Activated CD8-positive, alpha-beta T cell treated with anti-CD3 and anti-CD28 coated beads, Interleukin-2, amount 10 ng/mL, durations not matched to agents 7 days and 5 days (primary cell): ENCODE data around the gene CRABP2. TPM values are rescaled to one million over a fixed set of nuclear protein-coding genes. Genes with fewer than 3 reads are reported as not detected.

Experiments
- ATAC-seq: fragments of 150-1000 bp; cut with Tn5 transposase; one replicate; pipeline ENCODE4 v1.10.0; 2021; ENCODE audit warnings: moderate library complexity
- CTCF ChIA-PET: fragments of 350-600 bp; sonication (Branson Sonifier 250); formaldehyde crosslinking; loops from one replicate; lab custom pipeline; 2021; ENCODE audit warnings: antibody characterized with exemption; lab: Charles Lee
- POLR2A ChIA-PET: fragments of 350-600 bp; sonication (Branson Sonifier 250); formaldehyde crosslinking; loops from one replicate; lab custom pipeline; 2021; ENCODE audit warnings: antibody characterized with exemption; lab: Charles Lee
- DNase-seq: peaks from one replicate; pipeline ENCODE4 v3.0.0-alpha.2; 2020
- H3K27ac Mint-ChIP-seq: one replicate; pipeline ENCODE4 v1.8.0; 2021; ENCODE audit warnings: mild to moderate bottlenecking, mixed read lengths
- H3K27me3 Mint-ChIP-seq: one replicate; pipeline ENCODE4 v1.8.0; 2021; ENCODE audit warnings: low read depth, mixed read lengths
- H3K36me3 Mint-ChIP-seq: one replicate; pipeline ENCODE4 v1.8.0; 2021; ENCODE audit warnings: low read depth, mixed read lengths
- H3K4me1 Mint-ChIP-seq: one replicate; pipeline ENCODE4 v1.8.0; 2021; ENCODE audit warnings: low read depth, mixed read lengths
- H3K4me3 Mint-ChIP-seq: one replicate; pipeline ENCODE4 v1.8.0; 2021; ENCODE audit warnings: mild to moderate bottlenecking, mixed read lengths
- H3K9me3 Mint-ChIP-seq: one replicate; pipeline ENCODE4 v1.8.0; 2022; ENCODE audit warnings: mixed read lengths; ENCODE audit not compliant: insufficient read depth
- total RNA-seq, 2 experiments: library from RNA; stranded (reverse); gene quantifications; one replicate each; pipeline ENCODE4 v1.2.3, GENCODE V29; 2021

Gene CRABP2
- total RNA-seq, 2 experiments from 2014 or later, result 1.3 to 1.9 TPM

DNA sequence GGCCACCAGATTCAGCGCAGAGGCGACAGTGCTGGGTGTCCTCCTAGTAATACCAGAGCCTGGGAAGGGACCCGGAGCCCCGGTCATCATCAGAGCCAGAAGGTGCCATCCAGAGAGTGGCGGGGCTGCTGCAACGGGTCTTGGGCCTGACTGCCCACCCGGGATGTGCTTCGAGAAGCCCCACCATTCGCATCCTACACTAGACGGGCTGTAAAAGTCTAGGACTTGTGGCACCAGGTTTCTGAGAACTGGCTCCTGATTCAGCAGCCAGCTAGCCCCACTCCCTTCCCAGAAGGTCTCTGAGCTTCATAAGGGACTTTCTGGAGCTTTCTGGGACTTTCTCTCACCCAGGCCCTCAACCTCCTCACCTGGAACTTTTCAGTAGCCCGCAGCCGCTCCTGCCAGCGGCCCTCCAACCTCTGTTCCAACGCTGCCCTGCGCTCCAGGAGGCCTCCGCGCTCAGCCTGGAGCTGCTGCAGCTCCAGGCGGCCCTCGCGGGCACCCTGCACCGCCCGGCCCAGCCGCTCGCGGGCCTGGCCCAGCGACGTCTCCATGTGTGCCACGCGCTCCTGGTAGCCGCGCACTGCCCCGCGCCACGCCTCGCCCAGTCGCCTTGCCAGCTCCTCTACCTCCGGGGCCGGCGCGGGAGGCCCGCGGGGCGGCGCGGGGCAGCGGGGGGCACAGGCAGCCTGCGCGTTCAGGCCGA lies 29.1 kb downstream of the CRABP2 start:
- no peaks in the 10 kb centered on the region for H3K9me3 Mint-ChIP-seq
- DNase-seq, result no peak
- H3K27ac Mint-ChIP-seq, result no peak overlapping the region
- H3K27me3 Mint-ChIP-seq, result peaks cover 73% of the 10 kb centered on the region
- ChIA-PET POLR2A (interaction anchor here (1.5 kb wide), 1 partner anchor 30 kb away, joined by 5 read pairs; no protein-coding TSS in a partner anchor), CTCF (interaction anchor here (0.8 to 19.7 kb wide), 13 partner anchors 11 to 291 kb away, joined by 3 to 543 read pairs (median 5); partner anchors contain the start of genes CRABP2, HAPLN2, ISG20L2 and METTL25B)
- H3K4me3 Mint-ChIP-seq, result no peak overlapping the region
- H3K36me3 Mint-ChIP-seq, result no peaks in the 10 kb centered on the region
- no peak for ATAC-seq
- H3K4me1 Mint-ChIP-seq, result peaks cover 16% of the 10 kb centered on the region

DNA sequence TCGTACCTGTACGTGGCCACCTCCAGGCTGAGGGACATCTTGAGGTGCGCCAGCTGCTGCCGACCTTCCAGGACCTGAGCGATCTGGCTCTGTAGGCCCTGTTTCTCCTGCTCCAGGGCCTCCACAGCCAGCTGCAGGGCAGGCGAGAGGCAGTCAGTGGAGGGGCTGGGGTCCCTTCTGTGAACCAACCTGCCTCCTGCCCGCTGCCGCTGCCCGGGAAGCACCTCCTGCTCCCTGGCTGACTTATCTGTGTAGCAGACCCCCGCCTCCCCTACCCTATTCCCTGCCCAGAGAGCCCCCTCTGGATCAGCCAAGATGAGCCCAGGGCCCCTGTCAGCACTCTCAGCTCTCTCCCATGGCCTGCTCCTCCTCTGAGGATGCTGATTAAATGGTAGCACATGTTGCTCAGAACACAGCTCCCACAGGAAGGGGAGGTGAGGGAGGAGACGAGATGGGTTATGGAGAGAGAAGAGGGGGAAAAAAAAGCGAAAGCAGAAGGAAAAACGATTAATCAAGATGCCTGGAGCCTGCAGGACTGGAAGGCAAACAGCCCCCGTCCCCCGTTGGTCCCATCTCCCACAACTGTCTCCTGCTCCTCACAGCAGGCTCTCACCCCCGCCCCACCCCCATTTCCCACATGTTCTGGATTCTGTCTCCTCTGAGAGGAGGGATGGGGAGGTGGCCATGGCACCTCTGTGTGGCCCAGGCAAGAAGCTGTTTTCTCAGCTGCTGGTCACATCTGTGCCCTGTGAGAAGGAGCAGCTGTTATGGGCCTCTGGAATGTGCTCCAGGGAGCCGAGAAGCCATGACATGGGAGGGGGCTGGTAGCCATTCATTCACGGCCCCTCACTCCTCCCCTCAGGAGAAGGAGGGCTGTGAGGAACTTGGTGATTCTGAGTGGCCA lies 29.9 kb downstream of the CRABP2 start:
- Mint-ChIP-seq H3K36me3 (no peaks in the 10 kb centered on the region), H3K4me1 (peaks cover 16% of the 10 kb centered on the region), H3K27me3 (peaks cover 72% of the 10 kb centered on the region), H3K9me3 (no peaks in the 10 kb centered on the region), H3K4me3 (no peak overlapping the region), H3K27ac (no peak overlapping the region)
- CTCF ChIA-PET, result interaction anchor here (0.8 to 19.7 kb wide), 10 partner anchors 10 to 56 kb away, joined by 3 to 543 read pairs (median 9); partner anchors contain the start of genes CRABP2, HAPLN2, ISG20L2 and METTL25B
- DNase-seq (no peak), ATAC-seq (no peak)
- POLR2A ChIA-PET, result interaction anchor here (1.5 kb wide), 1 partner anchor 31 kb away, joined by 5 read pairs; no protein-coding TSS in a partner anchor

DNA sequence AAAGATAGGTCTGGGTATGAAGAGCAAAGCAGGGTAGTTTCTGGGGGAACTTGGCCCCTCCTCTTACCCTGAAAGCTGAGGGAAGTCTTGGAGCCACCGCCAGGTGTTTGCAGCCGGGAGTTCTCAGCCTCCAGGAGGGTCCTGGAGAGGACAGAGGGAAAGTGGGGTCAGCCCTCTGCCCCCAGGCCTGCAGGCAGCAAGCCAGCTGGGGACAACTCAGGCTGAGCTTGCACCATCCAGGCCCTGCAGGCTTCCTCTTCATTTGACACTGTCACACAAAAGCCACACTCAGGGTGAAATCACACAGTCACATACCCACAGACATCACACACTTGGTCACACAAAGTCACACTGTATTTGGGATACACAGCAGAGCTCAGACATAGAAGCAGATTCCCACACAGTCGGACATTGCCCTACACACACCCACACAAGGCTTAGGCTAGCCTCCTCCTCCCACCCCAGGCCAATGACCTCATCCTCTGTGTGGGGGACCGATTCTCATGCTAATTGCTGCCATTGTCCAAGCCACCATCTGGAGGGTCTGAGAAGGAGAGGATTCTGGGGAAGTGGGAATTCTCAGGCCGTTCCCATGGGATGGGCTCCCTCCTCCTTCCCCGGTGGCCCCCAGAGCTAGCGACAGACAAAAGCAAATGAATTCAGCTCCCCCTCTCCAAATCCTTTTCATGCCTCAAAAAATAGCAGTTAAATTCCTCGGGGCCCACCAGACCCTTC lies 31.8 kb downstream of the CRABP2 start:
- H3K9me3 Mint-ChIP-seq, result no peaks in the 10 kb centered on the region
- peaks cover 16% of the 10 kb centered on the region for H3K4me1 Mint-ChIP-seq

DNA sequence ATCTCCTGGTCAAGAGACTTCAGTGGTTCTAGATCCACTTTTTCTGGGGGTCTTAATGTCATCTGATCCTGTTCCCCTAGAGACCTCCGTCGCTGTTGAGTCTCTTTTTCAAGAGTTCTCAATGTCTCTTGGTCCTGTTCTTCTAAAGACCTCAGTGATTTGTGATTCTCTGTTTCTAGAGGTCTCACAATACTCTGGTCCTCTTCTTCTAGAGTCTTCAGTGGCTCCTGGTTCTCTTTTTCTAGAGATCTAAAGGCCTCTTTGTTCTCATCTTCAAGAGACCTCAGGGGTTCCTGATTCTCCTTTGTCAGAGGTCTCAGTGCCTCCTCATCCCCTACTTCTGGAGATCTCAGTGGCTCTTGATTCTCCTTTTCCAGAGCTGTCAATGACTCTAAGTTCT lies 33.6 kb downstream of the CRABP2 start:
- Mint-ChIP-seq H3K4me1 (no peaks in the 10 kb centered on the region), H3K36me3 (no peaks in the 10 kb centered on the region), H3K27ac (peak overlapping the region; percentile 37), H3K9me3 (no peaks in the 10 kb centered on the region), H3K27me3 (peaks cover 46% of the 10 kb centered on the region), H3K4me3 (no peak overlapping the region)
- ATAC-seq (no peak), DNase-seq (no peak)
- CTCF ChIA-PET, result interaction anchor here (1.0 to 2.7 kb wide), 4 partner anchors 12 to 44 kb away, joined by 3 to 11 read pairs (median 6); partner anchors contain the start of gene CRABP2
- POLR2A ChIA-PET, result no interaction called here

More for the DNA sequence above, 31.8 kb downstream of the CRABP2 start:
- Mint-ChIP-seq H3K27ac (no peak overlapping the region), H3K36me3 (no peaks in the 10 kb centered on the region), H3K27me3 (peaks cover 62% of the 10 kb centered on the region), H3K4me3 (no peak overlapping the region)
- DNase-seq, result no peak
- CTCF ChIA-PET, result interaction anchor here (1.2 kb wide), 1 partner anchor 13 kb away, joined by 3 read pairs; no protein-coding TSS in a partner anchor
- ATAC-seq, result no peak
- POLR2A ChIA-PET, result no interaction called here

DNA sequence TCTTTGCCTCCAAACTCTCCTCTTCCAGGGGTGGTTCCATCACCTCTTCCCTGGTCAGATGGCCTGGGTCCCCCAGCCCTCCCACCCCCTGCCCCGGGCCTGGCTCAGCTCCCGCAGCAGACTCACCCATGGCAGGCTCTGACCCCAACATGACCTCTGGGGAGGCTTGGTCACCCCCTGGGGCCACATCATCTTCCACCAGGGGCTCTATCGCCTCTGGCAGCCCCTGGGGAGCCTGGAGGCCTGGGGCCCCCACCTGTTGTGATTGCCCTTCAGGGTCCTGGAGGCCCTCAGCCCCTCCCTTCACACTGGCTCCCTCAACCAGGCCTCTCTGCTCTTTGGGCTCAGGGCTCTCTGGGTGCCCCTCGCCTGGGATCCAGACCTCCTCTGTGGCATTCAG lies 34.6 kb downstream of the CRABP2 start:
- peaks cover 41% of the 10 kb centered on the region for H3K27me3 Mint-ChIP-seq
- no peak overlapping the region for H3K4me3 Mint-ChIP-seq
- ATAC-seq (no peak), DNase-seq (no peak)
- H3K9me3 Mint-ChIP-seq, result no peaks in the 10 kb centered on the region
- H3K27ac Mint-ChIP-seq, result no peak overlapping the region
- POLR2A ChIA-PET, result no interaction called here
- CTCF ChIA-PET, result interaction anchor here (1.2 to 2.7 kb wide), 5 partner anchors 9 to 43 kb away, joined by 3 to 11 read pairs (median 5); partner anchors contain the start of gene CRABP2
- peaks cover 1% of the 10 kb centered on the region for H3K4me1 Mint-ChIP-seq
- H3K36me3 Mint-ChIP-seq, result no peaks in the 10 kb centered on the region

DNA sequence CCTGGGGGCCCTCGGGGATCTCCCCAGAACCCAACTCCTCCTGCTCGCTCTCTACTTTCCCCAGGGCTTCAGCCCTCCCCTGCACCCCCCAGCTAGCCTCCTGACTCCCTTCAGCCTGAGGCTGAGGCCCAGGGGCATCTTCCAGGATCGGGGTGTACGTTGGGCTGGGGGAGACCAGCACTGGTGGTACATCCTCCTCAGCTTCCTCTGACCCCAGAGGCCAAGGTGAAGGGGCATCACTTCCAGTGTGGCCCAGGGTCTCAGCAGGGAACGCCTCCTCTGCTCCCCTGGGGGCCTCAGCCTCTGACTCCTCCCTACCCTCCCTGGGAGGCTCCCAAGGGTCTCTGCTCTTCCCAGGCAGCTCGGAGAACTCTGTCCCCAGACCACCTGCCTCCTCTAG lies 35.0 kb downstream of the CRABP2 start:
- ChIA-PET CTCF (interaction anchor here (1.2 to 2.7 kb wide), 4 partner anchors 9 to 43 kb away, joined by 3 to 11 read pairs (median 6); no protein-coding TSS in a partner anchor), POLR2A (no interaction called here)
- H3K4me3 Mint-ChIP-seq, result no peak overlapping the region
- no peak for DNase-seq
- no peak overlapping the region for H3K27ac Mint-ChIP-seq
- peaks cover 5% of the 10 kb centered on the region for H3K4me1 Mint-ChIP-seq
- ATAC-seq, result no peak
- no peaks in the 10 kb centered on the region for H3K36me3 Mint-ChIP-seq
- H3K27me3 Mint-ChIP-seq, result peaks cover 41% of the 10 kb centered on the region
- no peaks in the 10 kb centered on the region for H3K9me3 Mint-ChIP-seq

DNA sequence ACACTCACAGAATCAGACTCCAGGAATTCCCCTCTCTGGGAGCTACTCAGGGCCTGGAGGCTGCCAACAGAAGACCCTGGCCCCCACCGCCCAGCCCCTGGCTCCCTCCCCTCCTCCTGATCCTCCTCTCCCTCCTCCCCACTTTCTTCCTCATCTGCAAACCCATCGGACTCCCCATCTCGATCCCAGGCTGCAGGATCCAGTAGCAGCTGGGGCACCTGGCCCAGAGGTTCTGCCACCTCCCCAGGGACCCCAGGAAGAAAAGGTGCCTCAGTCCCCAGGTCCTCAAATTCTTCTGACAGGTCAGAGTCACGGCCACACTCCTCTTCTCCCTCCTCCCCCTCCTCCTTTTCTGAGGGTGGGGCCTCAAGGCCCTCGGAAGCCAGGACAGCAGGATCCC lies 35.6 kb downstream of the CRABP2 start:
- CTCF ChIA-PET, result interaction anchor here (1.7 to 2.7 kb wide), 3 partner anchors 8 to 42 kb away, joined by 5 to 11 read pairs (median 7); no protein-coding TSS in a partner anchor
- H3K36me3 Mint-ChIP-seq, result no peaks in the 10 kb centered on the region

DNA sequence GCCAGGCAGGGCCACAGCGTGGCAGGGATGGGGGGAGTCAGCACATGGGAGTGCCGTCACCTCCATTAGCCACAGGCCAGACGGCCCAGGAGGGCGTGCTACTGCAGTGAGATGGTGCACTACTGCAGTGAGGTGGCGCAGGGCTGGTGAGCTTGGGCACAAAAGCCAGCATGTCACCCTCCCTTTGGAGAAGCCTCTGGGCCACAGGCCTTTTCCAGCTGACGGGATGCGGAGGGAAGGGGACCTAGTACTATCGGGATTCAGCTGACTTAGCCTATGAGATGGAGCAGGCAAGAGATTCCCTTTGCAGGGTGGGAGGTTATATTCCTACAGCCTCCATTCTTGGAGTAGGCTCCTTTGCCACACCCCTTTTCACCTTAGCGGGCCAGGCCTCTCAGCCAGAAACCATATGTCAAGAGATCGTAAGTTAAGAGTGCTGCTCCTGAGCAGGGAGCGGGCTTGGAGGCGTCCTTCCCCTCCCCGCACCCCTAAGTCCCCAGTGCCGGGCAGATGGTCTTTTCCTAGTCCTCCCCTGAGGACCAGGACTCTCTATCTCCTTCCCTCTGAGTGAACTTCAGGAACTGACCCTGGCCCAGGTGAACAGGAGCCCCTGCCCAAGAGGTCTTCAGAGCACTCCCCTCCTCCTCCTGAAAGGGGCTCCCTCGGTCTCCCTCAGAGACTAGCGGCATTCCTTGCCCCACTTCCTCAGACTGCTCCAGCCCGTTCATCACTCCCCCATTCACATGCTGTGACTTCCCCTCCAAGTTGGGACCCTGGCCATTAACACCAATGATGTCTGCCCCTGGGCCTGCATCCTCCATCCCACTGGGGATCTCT lies 36.4 kb downstream of the CRABP2 start:
- H3K4me1 Mint-ChIP-seq, result peaks cover 18% of the 10 kb centered on the region
- ATAC-seq, result no peak
- no peak for DNase-seq
- peaks cover 35% of the 10 kb centered on the region for H3K27me3 Mint-ChIP-seq
- ChIA-PET POLR2A (no interaction called here), CTCF (no interaction called here)
- no peaks in the 10 kb centered on the region for H3K9me3 Mint-ChIP-seq
- no peak overlapping the region for H3K4me3 Mint-ChIP-seq
- H3K36me3 Mint-ChIP-seq, result no peaks in the 10 kb centered on the region
- no peak overlapping the region for H3K27ac Mint-ChIP-seq

More for the DNA sequence above, 35.6 kb downstream of the CRABP2 start:
- ATAC-seq (no peak), DNase-seq (no peak)
- H3K27ac Mint-ChIP-seq, result no peak overlapping the region
- POLR2A ChIA-PET, result no interaction called here
- no peak overlapping the region for H3K4me3 Mint-ChIP-seq
- no peaks in the 10 kb centered on the region for H3K9me3 Mint-ChIP-seq
- H3K27me3 Mint-ChIP-seq, result peaks cover 38% of the 10 kb centered on the region
- peaks cover 10% of the 10 kb centered on the region for H3K4me1 Mint-ChIP-seq

DNA sequence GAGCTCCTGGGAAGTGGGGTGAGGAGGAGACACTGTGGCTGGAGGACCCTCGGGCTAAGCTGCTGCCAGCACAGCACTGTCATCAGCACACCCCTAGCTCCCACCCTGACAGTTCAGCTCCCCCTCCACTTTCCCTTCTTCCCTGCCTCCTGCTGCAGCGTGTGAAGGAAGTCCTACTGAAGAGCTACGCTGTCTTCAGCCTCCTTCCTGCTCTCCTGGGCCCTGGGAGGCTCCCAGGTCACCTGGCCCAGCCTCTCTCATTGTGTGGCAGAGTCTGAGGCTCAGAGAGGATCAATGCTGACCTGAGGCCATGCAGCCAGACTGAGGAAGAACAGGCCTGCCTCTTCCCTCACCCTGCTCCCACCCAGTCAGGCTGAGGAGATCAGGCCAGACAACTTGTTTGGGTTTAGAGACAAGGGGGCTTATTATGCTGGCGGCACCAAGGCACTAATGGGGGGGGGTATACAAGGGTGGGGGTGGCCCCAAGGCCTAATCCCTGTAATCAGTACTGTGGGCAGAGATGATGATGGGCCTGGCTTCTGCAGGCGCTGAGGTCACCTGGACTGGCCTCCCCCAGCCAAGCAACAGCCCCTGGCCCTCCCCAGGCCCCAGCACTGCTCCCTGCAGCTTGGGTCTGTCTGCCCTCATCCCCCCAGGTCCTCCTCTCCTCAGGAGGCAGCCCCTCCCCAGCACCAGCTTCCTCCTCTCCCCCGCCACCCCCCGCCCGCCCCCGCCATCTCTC lies 37.2 kb downstream of the CRABP2 start:
- Mint-ChIP-seq H3K9me3 (no peaks in the 10 kb centered on the region), H3K36me3 (no peaks in the 10 kb centered on the region), H3K4me3 (no peak overlapping the region), H3K4me1 (peaks cover 21% of the 10 kb centered on the region), H3K27me3 (peaks cover 26% of the 10 kb centered on the region), H3K27ac (peak overlapping the region; percentile 30)
- ATAC-seq, result no peak
- no peak for DNase-seq
- CTCF ChIA-PET, result no interaction called here
- POLR2A ChIA-PET, result no interaction called here

DNA sequence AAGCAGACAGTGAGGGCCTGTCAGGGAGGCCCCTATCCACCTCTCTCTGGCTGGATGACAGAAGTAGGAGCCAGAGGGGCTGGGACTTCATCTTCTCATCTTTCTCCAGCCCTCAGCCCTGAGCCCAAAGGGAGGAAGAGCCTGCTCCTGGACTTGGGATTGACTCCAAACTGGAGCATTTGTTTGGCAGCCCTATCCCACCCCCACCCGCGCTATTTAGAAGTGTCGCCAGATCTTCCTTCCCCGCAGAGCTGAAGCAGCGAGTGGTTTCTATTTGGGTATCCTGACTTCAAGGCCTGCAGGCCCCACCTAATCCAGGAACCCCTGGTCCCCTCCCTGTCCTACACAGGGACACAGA lies 37.8 kb downstream of the CRABP2 start:
- POLR2A ChIA-PET, result no interaction called here
- Mint-ChIP-seq H3K27me3 (peaks cover 25% of the 10 kb centered on the region), H3K9me3 (no peaks in the 10 kb centered on the region), H3K27ac (no peak overlapping the region), H3K4me3 (no peak overlapping the region), H3K36me3 (no peaks in the 10 kb centered on the region), H3K4me1 (peaks cover 26% of the 10 kb centered on the region)
- ATAC-seq, result no peak
- no peak for DNase-seq
- CTCF ChIA-PET, result no interaction called here
